Right lobe of liver (tissue), 6 donors: ENCODE results near the gene CST3. TPM values are rescaled to one million over a fixed set of nuclear protein-coding genes. Genes with fewer than 3 reads are reported as not detected.

Experiments used
- ATAC-seq, 4 donors: fragments of 200-7000 bp; cut with Tn5 transposase; one replicate each; pipeline ENCODE4 v1.9.1; 2020; ENCODE audit warnings: mild to moderate bottlenecking in 4 of 4, moderate library complexity in 4 of 4
- DNase-seq, 3 donors: peaks; one replicate each; pipeline ENCODE4 v3.0.0-alpha.2; 2020
- H3K27ac ChIP-seq, 3 donors: fragments of 200-600 bp; one replicate each; pipeline ENCODE4 v1.8.0; 2022
- H3K27me3 ChIP-seq, 2 donors: fragments of 200-600 bp; one replicate each; pipeline ENCODE4 v1.8.0; 2022
- H3K36me3 ChIP-seq, 4 donors: fragments of 200-600 bp; sonication (generic) in 1 of 4; one replicate each; pipeline versions ENCODE4 v1.5.1 to v1.8.0; 2017 to 2022; ENCODE audit warnings: control low read depth in 1 of 4
- H3K4me1 ChIP-seq, 4 donors: fragments of 200-600 bp; sonication (generic) in 1 of 4; one replicate each; pipeline versions ENCODE4 v1.5.1 to v1.8.0; 2017 to 2022; ENCODE audit warnings: control low read depth in 1 of 4
- H3K4me3 ChIP-seq, 3 donors: fragments of 200-600 bp; one replicate each; pipeline ENCODE4 v1.8.0; 2022
- H3K9me3 ChIP-seq, 4 donors: fragments of 200-600 bp; sonication (generic) in 1 of 4; one replicate each; pipeline versions ENCODE4 v1.5.1 to v1.8.0; 2017 to 2022; ENCODE audit warnings: control low read depth in 1 of 4
- POLR2A ChIP-seq: fragments of 450-650 bp; IDR thresholded peaks from one replicate; pipeline ENCODE4 v1.6.1; 2017; ENCODE audit warnings: antibody characterized with exemption, mild to moderate bottlenecking
- WGBS: methylation state at CpG from one replicate; pipeline ENCODE4 v1.1.6; 2018; ENCODE audit warnings: low coverage, low lambda C conversion rate; ENCODE audit not compliant: insufficient coverage; ENCODE audit errors: missing lambda C conversion rate; 5-methylcytosine and 5-hydroxymethylcytosine counted together
- intact Hi-C, 2 donors: fragments of 100-400 bp; cut with DNase I; formaldehyde crosslinking; loops; one replicate each; pipeline versions ENCODE4 v1.11.2 to v1.14.1; 2022
- total RNA-seq, 6 experiments: library from RNA; depleted of rRNA in 2 of 6; stranded (reverse); fragments of >200 nt in 2 of 6; fragmentation: NEBNext Ultra II Directional in 3 of 6; extraction: Animal tissue kit (Norgen Biotek cat#: 25700) in 3 of 6; gene quantifications; one replicate each; pipeline versions ENCODE4 v1.1.0 to v1.2.4, GENCODE V29; 2016 to 2023
- TF ChIP-seq, protein P1 (sequence below), 4 donors: fragments of 200-600 bp in 3 of 4; fragments of 450-650 bp in 1 of 4; IDR thresholded peaks; one replicate each; pipeline versions ENCODE4 v1.5.1 to v1.8.0; 2016 to 2022; ENCODE audit warnings: antibody characterized with exemption in 4 of 4, mild to moderate bottlenecking in 2 of 4
- donor health status: DM: no; HTN: yes; CAD: no.
- donor health status: DM: no; HTN: no; CAD: no.
- donor health status: DM: no; HTN: no; CAD: no.
- donor health status: DM: no; HTN: yes; CAD: no.
- donor health status: DM: no; HTN: yes; CAD: no.

The CST3 gene
- total RNA-seq, 6 experiments from 2014 or later, result 504 to 1,394 (median 638) TPM

DNA sequence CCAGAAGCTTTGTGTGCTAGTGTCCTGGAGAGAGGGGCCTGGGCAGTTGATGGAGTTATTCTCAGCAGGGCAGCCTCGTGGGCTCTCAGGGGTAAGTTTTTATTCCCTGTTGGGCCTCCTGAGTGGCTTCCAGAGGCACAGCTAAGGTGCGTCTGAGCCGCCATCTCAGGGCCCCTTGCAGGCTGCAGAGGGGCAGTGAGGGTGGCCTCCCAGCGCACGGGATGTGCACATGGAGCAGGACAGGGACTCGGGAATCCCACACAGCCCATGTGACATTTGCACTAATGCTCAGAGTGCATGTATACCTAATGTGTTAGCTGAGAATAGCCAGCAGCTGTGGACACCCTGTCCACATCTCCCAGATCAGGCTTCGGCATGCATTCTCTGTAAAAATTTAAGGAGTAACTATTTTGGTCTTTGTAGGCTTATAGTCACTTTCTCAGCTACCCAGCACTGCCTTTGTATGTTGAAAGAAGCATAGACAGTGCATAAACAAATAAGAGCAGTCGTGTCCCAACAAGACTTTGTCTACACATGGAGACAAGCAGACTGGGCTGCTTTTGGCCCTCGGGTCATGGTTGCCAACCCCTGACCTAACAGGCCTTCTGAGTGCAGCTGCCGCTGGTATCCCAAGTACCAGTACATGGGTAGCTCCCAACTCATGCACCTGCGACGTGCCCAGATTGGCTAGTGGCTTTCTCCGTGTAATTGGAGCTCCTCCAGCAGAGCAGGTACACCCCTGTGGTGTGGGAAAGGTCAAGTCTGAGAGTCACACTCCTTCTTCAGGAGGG, 50.8 kb downstream of the CST3 start:
- ATAC-seq, result peak in 1 of 4 donors; percentile 16
- WGBS, result 27% methylated on average over 3 of the region's 13 CpGs
- H3K36me3 ChIP-seq, result no peaks in the 10 kb centered on the region
- H3K4me1 ChIP-seq, result no peaks in the 10 kb centered on the region
- TF ChIP-seq POLR2A, result no peak
- TF ChIP-seq, protein P1, sequence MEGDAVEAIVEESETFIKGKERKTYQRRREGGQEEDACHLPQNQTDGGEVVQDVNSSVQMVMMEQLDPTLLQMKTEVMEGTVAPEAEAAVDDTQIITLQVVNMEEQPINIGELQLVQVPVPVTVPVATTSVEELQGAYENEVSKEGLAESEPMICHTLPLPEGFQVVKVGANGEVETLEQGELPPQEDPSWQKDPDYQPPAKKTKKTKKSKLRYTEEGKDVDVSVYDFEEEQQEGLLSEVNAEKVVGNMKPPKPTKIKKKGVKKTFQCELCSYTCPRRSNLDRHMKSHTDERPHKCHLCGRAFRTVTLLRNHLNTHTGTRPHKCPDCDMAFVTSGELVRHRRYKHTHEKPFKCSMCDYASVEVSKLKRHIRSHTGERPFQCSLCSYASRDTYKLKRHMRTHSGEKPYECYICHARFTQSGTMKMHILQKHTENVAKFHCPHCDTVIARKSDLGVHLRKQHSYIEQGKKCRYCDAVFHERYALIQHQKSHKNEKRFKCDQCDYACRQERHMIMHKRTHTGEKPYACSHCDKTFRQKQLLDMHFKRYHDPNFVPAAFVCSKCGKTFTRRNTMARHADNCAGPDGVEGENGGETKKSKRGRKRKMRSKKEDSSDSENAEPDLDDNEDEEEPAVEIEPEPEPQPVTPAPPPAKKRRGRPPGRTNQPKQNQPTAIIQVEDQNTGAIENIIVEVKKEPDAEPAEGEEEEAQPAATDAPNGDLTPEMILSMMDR (IDR thresholded peaks at IDR 0.05), result no peak
- no peak overlapping the region for H3K27ac ChIP-seq
- intact Hi-C loops, result no loop called here
- no peaks in the 10 kb centered on the region for H3K9me3 ChIP-seq
- H3K4me3 ChIP-seq, result no peak overlapping the region
- no peaks in the 10 kb centered on the region for H3K27me3 ChIP-seq
- DNase-seq, result no peak

DNA sequence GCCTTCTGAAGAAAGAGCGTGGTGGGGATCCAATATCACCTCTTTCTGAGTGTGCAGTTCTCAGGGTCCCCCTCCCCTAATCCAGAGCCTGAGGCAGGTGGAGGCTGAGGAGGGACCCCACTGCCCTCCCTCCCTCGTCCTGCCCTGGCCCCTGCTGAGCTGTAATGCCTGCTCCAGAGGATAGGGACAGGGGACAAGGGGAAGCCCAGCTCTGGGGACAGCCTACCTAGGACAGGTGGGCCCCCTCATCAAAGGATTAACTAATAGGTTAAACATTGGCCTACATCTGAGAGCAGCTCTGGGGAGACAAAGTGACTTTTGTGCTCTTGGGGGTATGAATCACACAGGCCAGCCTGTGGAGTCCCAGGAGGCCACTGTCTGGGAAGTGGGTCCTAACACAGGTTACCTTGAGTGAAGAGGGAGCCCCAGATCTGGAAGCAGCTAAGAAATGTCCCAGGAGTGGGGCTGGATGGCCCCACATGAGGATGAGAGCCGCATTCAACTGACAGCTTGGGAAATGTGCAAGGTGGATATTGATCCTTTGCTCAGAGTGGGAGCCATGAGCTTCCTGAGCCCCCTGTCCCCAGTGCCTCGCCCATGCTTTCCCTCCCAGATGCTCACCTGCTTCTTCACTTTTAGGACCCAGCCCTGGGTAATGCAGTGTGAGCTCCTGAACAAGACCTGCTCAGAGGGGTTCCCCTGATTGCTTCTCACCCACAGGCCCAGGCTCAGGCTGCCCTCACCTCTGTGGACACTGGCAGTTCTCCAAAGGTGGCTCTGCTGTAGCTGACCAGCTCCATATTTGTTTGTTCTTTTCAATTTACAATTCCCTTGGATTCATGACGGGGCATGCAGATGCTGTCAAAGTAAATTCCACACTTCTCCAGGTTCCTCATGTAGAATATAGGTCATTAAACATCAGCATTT, 51.7 kb downstream of the CST3 start:
- no peaks in the 10 kb centered on the region for H3K4me1 ChIP-seq
- WGBS, result 36% methylated on average over 3 of the region's 5 CpGs

DNA sequence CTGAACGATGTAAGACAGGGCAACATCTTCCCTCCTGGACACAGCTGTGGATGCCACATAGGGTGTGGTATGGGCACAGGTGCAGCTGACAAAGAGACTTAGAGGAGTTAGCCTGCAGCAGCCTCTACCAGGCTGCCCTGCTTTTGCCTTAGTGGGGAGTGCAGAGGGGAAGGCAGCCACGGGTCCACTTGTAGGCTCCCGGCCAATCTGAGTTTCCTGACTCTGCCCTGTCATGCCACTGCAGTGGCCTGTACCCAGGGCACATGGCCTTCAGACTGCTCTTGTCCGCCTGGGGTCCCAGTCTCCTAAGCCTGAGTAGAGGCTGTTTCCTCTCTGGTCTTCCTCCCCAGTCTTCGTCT, 52.3 kb downstream of the CST3 start:
- Histone ChIP-seq H3K9me3 (no peaks in the 10 kb centered on the region), H3K27ac (no peak overlapping the region), H3K36me3 (no peaks in the 10 kb centered on the region), H3K27me3 (no peaks in the 10 kb centered on the region), H3K4me1 (no peaks in the 10 kb centered on the region), H3K4me3 (no peak overlapping the region)
- intact Hi-C loops, result no loop called here
- 20% methylated on average over 1 of the region's 5 CpGs for WGBS
- TF ChIP-seq, protein P1 (IDR thresholded peaks at IDR 0.05), result no peak
- TF ChIP-seq POLR2A, result no peak
- DNase-seq (no peak), ATAC-seq (peak in 1 of 4 donors; percentile 32)

More for the DNA sequence above, 51.7 kb downstream of the CST3 start:
- no peak for DNase-seq
- no peaks in the 10 kb centered on the region for H3K27me3 ChIP-seq
- no peak for TF ChIP-seq POLR2A
- TF ChIP-seq, protein P1 (IDR thresholded peaks at IDR 0.05), result no peak
- no peaks in the 10 kb centered on the region for H3K9me3 ChIP-seq
- peak in 3 of 4 donors; percentile 12 to 40 (median 23) for ATAC-seq
- H3K36me3 ChIP-seq, result no peaks in the 10 kb centered on the region
- no peak overlapping the region for H3K27ac ChIP-seq
- intact Hi-C loops, result no loop called here
- H3K4me3 ChIP-seq, result no peak overlapping the region

DNA sequence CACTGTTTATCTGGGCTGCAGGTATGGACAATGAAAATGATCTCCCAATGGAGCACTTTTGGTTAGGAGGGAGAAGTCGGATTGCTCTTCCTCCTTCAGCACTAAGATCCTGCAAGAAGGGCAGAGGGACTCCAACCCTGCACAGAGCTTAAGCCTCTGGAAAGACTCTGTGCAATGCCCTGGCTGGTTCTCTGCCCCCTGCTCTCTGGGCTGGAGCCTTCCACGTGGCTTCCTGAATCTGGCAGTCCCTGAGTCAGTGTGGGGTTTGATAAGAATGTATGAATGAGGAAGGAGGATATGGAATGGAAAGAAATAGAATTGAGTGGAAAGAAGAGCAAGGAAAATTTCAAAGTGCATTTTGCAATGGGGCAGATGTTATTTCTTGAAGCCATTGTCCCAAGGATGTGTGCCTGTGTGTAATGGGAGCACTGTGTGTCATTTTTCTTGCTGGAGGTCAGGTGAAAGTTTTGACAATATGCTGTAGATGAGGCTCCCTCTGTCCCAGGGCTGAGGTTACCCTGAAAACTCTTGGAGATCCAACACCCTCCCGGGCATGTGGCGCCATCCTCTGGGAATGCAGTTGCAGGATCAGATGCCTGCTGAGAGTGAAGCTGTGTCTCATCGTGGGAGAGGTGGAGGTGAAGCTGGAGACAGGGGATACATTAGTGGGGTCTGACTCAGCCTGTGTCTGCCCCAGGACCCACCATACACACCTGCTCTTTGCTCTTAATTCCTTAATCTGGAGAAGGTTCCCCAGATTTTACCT, 53.1 kb downstream of the CST3 start:
- TF ChIP-seq, protein P1 (IDR thresholded peaks at IDR 0.05), result no peak
- TF ChIP-seq POLR2A, result no peak
- WGBS, result 26% methylated on average over 3 of the region's 5 CpGs

More for the DNA sequence above, 53.1 kb downstream of the CST3 start:
- no peak for ATAC-seq
- Histone ChIP-seq H3K9me3 (no peaks in the 10 kb centered on the region), H3K36me3 (no peaks in the 10 kb centered on the region), H3K27ac (no peak overlapping the region), H3K27me3 (no peaks in the 10 kb centered on the region), H3K4me1 (no peaks in the 10 kb centered on the region), H3K4me3 (no peak overlapping the region)
- intact Hi-C loops, result no loop called here
- DNase-seq, result no peak
